Sigmoid colon (tissue), 7 donors: ENCODE data around the gene FILIP1L. TPM values are rescaled to one million over a fixed set of nuclear protein-coding genes. Genes with fewer than 3 reads are reported as not detected.

ENCODE experiments used
- DNase-seq: peaks from one replicate; pipeline ENCODE4 v3.0.0-alpha.2; 2019
- H3K27ac ChIP-seq, 4 donors: fragments of 200-600 bp; sonication (generic); one replicate each; pipeline ENCODE4 v1.5.1; 2016 to 2019; ENCODE audit warnings: mild to moderate bottlenecking in 1 of 4
- H3K27me3 ChIP-seq, 3 donors: fragments of 200-600 bp; sonication (generic); one replicate each; pipeline ENCODE4 v1.5.1; 2019; ENCODE audit warnings: mild to moderate bottlenecking in 1 of 3
- H3K36me3 ChIP-seq, 4 donors: fragments of 200-600 bp; sonication (generic); one replicate each; pipeline ENCODE4 v1.5.1; 2016 to 2019
- H3K4me1 ChIP-seq, 4 donors: fragments of 200-600 bp; sonication (generic); one replicate each; pipeline ENCODE4 v1.5.1; 2017 to 2019
- H3K4me3 ChIP-seq, 4 donors: fragments of 200-600 bp; sonication (generic); one replicate each; pipeline ENCODE4 v1.5.1; 2017 to 2019; ENCODE audit warnings: mild to moderate bottlenecking in 2 of 4, moderate library complexity in 1 of 4
- H3K9me3 ChIP-seq, 4 donors: fragments of 200-600 bp in 3 of 4; sonication (generic) in 3 of 4; one replicate each; pipeline versions ENCODE4 v1.5.1 to v1.6.1; 2013 to 2019
- EP300 ChIP-seq, 4 donors: sonication (generic); formaldehyde crosslinking; IDR thresholded peaks; one replicate each; pipeline ENCODE4 v1.6.1; 2017; ENCODE audit warnings: antibody characterized with exemption in 4 of 4
- POLR2A ChIP-seq, 2 donors: fragments of 450-650 bp; IDR thresholded peaks; one replicate each; pipeline ENCODE4 v1.6.1; 2016; ENCODE audit warnings: antibody characterized with exemption in 2 of 2, mild to moderate bottlenecking in 2 of 2, moderate library complexity in 2 of 2
- POLR2AphosphoS5 ChIP-seq, 4 donors: sonication (generic); formaldehyde crosslinking; IDR thresholded peaks; one replicate each; pipeline ENCODE4 v1.6.1; 2017; ENCODE audit warnings: antibody characterized with exemption in 4 of 4
- WGBS, 2 donors: extraction: QIAGEN DNeasy Blood & Tissue Kit; methylation state at CpG; one replicate each; pipeline ENCODE4 v1.1.7; 2013; 5-methylcytosine and 5-hydroxymethylcytosine counted together
- intact Hi-C: fragments of 100-400 bp; cut with DNase I; formaldehyde crosslinking; loops from one replicate; pipeline ENCODE4 v1.15.1; 2023
- polyA plus RNA-seq, 3 donors: library from polyadenylated mRNA; stranded (reverse); fragments of 200-250 nt; gene quantifications; one replicate each; pipeline ENCODE4 v1.2.3, GENCODE V29; 2013
- total RNA-seq, 4 donors: library from RNA; depleted of rRNA; stranded (reverse); fragments of >200 nt; gene quantifications; one replicate each; pipeline ENCODE4 v1.1.0, GENCODE V29; 2016
- TF ChIP-seq, protein P1 (sequence below), 4 experiments: fragments of 450-650 bp in 3 of 4; fragments of 200-600 bp in 1 of 4; IDR thresholded peaks; one replicate each; pipeline ENCODE4 v1.5.1; 2016 to 2019; ENCODE audit warnings: antibody characterized with exemption in 4 of 4, mild to moderate bottlenecking in 3 of 4, moderate library complexity in 2 of 4
- donor health status: healthy with polysubstance abuse.
- donor health status: Bipolar disorder and iron deficiency.
- donor health status: healthy.

The FILIP1L gene
- total and polyA plus RNA-seq, 7 donors = 6.0 to 93.3 (median 42.5) TPM

GRCh38 chr3:100106094-100106493 is 8.2 kb downstream of the FILIP1L start:
- intact Hi-C loops = no loop called here
- TF ChIP-seq POLR2AphosphoS5 (IDR thresholded peaks at IDR 0.05) = no peak
- TF ChIP-seq EP300 (IDR thresholded peaks at IDR 0.05) = no peak
- TF ChIP-seq POLR2A (IDR thresholded peaks at IDR 0.05) = no peak
- TF ChIP-seq, protein P1, sequence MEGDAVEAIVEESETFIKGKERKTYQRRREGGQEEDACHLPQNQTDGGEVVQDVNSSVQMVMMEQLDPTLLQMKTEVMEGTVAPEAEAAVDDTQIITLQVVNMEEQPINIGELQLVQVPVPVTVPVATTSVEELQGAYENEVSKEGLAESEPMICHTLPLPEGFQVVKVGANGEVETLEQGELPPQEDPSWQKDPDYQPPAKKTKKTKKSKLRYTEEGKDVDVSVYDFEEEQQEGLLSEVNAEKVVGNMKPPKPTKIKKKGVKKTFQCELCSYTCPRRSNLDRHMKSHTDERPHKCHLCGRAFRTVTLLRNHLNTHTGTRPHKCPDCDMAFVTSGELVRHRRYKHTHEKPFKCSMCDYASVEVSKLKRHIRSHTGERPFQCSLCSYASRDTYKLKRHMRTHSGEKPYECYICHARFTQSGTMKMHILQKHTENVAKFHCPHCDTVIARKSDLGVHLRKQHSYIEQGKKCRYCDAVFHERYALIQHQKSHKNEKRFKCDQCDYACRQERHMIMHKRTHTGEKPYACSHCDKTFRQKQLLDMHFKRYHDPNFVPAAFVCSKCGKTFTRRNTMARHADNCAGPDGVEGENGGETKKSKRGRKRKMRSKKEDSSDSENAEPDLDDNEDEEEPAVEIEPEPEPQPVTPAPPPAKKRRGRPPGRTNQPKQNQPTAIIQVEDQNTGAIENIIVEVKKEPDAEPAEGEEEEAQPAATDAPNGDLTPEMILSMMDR (IDR thresholded peaks at IDR 0.05) = no peak
- Histone ChIP-seq H3K9me3 (no peaks in the 10 kb centered on the region), H3K4me3 (no peak overlapping the region), H3K27ac (peak overlapping the region in 2 of 4 donors; percentile 40 to 67), H3K27me3 (no peaks in the 10 kb centered on the region), H3K4me1 (peaks cover 0 to 61% (median 48%) of the 10 kb centered on the region in 4 donors), H3K36me3 (no peaks in the 10 kb centered on the region)
- no peak for DNase-seq

- Histone ChIP-seq H3K9me3 (no peaks in the 10 kb centered on the region), H3K27me3 (no peaks in the 10 kb centered on the region), H3K27ac (peak overlapping the region in 3 of 4 donors; percentile 40 to 67 (median 50)), H3K4me1 (peaks cover 0 to 61% (median 48%) of the 10 kb centered on the region in 4 donors), H3K36me3 (no peaks in the 10 kb centered on the region), H3K4me3 (no peak overlapping the region)
- no peak for DNase-seq
- TF ChIP-seq EP300 (IDR thresholded peaks at IDR 0.05) = no peak
- TF ChIP-seq POLR2AphosphoS5 (IDR thresholded peaks at IDR 0.05) = no peak
- no peak for TF ChIP-seq POLR2A (IDR thresholded peaks at IDR 0.05)
- TF ChIP-seq, protein P1 (IDR thresholded peaks at IDR 0.05) = no peak
- intact Hi-C loops = no loop called here
- WGBS, 2 donors = 86 to 87% methylated on average over 1 of the region's 1 CpG
Measured at GRCh38 chr3:100105501-100105900, 8.8 kb downstream of the FILIP1L start.

DNA sequence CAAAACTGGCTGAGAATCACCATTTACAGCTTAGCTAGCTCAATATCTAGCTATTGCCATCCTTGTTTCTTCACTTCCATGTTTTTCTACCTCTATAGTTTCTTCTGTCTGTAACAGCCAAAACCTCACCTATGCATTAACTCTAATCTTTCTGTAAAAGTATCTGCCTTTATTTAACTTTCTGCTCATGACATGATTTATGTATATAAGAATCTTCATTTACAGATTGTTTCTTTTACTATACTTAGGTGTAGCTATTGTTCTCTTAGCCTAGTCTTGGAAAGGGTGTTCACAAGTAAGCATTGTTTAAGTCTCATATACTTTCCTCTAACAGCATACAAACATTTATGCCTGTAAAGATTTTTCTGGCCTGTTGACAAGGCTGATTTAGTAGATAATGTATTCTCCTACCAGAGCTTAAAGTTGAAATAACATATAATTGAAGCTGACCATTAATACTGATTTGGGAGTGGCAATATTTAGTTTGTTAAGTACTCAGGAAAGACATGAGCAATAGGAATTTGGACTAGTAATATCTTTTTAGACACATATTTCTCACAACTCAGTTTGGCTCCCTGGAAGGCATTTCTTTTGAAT is 9.4 kb downstream of the FILIP1L start:
- Histone ChIP-seq H3K4me3 (no peak overlapping the region), H3K9me3 (no peaks in the 10 kb centered on the region), H3K4me1 (peaks cover 0 to 61% (median 48%) of the 10 kb centered on the region in 4 donors), H3K27ac (peak overlapping the region; percentile 30 to 67 (median 45)), H3K36me3 (no peaks in the 10 kb centered on the region), H3K27me3 (no peaks in the 10 kb centered on the region)
- intact Hi-C loops = no loop called here
- DNase-seq = no peak
- TF ChIP-seq, protein P1 (IDR thresholded peaks at IDR 0.05) = no peak
- no peak for TF ChIP-seq POLR2AphosphoS5 (IDR thresholded peaks at IDR 0.05)
- TF ChIP-seq POLR2A (IDR thresholded peaks at IDR 0.05) = no peak
- no peak for TF ChIP-seq EP300 (IDR thresholded peaks at IDR 0.05)

- H3K27ac ChIP-seq = peak overlapping the region; percentile 30 to 67 (median 36)
- DNase-seq = no peak
- no peak overlapping the region for H3K4me3 ChIP-seq
- H3K9me3 ChIP-seq = no peaks in the 10 kb centered on the region
- intact Hi-C loops = no loop called here
- H3K36me3 ChIP-seq = no peaks in the 10 kb centered on the region
- TF ChIP-seq EP300 (IDR thresholded peaks at IDR 0.05) = no peak
- TF ChIP-seq, protein P1 (IDR thresholded peaks at IDR 0.05) = no peak
- TF ChIP-seq POLR2AphosphoS5 (IDR thresholded peaks at IDR 0.05) = no peak
- no peak for TF ChIP-seq POLR2A (IDR thresholded peaks at IDR 0.05)
- WGBS, 2 donors = 65 to 79% methylated on average over 2 of the region's 2 CpGs
- peaks cover 0 to 61% (median 49%) of the 10 kb centered on the region in 4 donors for H3K4me1 ChIP-seq
- H3K27me3 ChIP-seq = no peaks in the 10 kb centered on the region
Measured at GRCh38 chr3:100104442-100104798, 9.9 kb downstream of the FILIP1L start.
